Pulmonary artery endothelial cell (primary cell): ENCODE data around the gene SLC52A3. TPM values are rescaled to one million over a fixed set of nuclear protein-coding genes. Genes with fewer than 3 reads are reported as not detected.
"Not testable (repeated sequence)": the region's sequence is repeated elsewhere in the genome, so short reads cannot be mapped to it uniquely, and the experiment has no call there.

Experiments
- DNase-seq: peaks from one replicate; pipeline ENCODE4 v3.0.0-alpha.2; 2011; ENCODE audit warnings: low read depth, low spot score
- total RNA-seq: library from RNA; depleted of rRNA; stranded (reverse); fragments of >200 nt; gene quantifications from 2 replicates; pipeline ENCODE4 v1.2.3, GENCODE V29; 2014

SLC52A3 gene
- not detected in 2 replicates for total RNA-seq

DNA sequence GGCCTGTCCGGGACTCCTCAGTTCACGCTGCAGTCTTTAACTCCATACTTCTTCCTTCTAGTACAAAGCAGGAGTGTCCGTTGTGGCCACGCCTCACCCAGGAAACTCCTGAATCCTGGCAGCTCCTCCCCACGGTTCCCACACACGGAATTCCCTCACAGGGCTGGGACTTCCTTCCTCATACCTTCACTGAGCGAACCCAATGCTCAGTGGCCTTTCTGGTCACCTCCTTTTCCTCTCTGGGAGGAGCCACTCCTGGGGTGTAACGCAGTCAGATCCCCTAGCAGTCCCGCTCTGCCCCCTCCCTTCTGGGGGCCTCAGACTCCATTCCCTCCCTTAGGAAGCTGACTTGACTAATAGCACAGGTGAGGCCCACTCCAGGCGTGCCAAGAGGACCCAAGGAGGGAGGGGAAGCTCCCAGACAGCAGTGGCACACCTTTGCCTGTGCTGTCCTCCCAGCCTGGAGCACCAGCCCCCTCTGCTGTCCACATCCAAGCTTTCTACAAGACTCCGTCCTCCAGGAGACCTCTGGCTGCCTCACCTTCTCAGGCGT is at the start of gene SLC52A3:
Gene SLC52A3, minus strand, starts transcription at position 75 of the 553 bp plus-strand sequence. CDS start 2,726 bp downstream, outside the sequence.
- DNase-seq = no peak

DNA sequence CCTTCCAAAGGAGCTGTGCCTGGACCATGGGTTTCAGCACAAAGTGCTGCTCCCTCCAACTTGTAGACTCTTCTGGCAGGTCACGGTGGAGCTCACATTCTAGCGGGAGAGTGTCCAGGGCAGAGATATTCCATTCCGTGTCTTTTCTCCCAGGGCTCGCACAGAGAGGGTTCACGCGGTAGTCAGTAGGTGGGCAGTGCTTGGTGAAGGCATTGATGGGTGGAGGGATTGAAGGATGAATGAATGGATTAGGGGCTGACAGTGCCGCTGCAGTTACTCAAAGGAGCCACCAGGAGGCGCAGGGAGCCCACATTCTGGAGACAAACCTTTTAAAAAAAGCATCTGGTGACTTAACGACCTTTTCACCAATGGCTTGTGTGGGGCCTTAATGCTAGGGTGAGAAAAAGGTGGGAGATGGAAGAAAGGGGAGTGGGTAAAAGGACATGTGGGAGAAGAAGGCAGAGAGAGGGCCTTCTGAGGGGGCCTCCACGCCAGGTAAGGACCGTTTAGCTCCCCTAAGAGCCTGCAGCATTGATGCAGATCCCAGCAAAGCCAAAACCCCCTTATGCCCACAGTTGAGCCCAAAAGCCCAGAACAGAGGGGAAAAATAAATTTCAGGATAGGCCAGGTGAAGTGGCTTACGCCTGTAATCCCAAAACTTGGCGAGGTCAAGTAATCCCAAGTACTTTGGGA is 47.8 kb upstream of the SLC52A3 start:
- DNase-seq = no peak

DNA sequence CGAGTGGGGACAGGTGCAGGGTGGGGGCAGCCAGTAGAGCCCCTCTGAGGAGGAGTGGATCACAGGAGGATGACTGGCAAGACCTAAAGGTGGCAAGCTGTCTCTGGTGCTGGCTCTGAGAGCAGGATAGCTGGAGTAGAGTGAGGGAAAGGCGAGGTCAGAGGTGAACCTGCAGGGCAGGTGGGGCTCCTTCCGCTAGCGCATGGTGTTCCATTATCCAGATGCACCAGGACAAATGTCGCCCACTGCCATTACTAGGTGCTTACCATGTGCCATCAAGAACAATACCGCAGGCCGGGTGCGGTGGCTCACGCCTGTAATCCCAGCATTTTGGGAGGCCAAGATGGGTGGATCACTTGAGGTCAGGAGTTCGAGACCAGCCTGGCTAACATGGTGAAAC is 46.9 kb upstream of the SLC52A3 start:
- no peak for DNase-seq

DNA sequence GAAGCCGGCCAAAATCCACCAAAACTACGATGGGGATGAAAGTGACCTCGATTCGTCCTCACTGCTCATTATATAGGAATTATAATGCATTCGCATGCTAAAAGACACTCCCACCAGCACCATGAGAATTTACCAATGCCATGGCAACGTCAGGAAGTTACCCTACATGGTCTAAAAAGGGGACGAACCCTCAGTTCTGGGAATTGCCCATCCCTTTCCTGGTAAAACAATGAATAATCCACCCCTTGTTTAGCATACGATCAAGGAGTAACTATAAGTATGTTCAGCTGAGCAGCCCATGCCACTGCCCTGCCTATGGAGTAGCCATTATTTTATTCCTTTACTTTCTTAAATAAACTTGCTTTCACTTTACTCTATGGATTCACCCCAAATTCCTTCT is 45.1 kb upstream of the SLC52A3 start:
- no peak for DNase-seq

- DNase-seq = not testable (repeated sequence)
These were observed 44.1 kb upstream of the SLC52A3 start for GRCh38 chr20:812435-812814.

- not testable (repeated sequence) for DNase-seq
These were observed 43.6 kb upstream of the SLC52A3 start for GRCh38 chr20:811776-812434.

DNA sequence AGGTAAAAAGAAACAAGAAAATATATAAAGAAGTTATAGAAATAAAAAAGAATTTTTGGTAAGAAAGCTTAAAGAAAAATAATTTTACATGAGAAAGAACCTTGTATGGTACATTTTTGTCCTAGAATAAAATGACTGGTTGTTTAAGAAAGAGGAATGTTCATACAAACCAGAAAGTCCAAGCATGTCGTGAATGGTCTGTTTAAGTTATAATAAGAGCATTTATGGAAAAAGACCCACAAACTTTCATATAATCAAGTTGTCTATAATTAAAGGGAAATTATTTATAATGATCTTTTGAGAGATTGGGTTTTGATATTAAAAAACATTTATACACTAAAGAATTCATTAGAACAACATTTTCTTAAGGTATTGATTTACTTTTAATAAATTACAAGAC is 37.4 kb upstream of the SLC52A3 start:
- no peak for DNase-seq

GRCh38 chr20:801678-802077 is 33.4 kb upstream of the SLC52A3 start:
- no peak for DNase-seq

- not testable (repeated sequence) for DNase-seq
These were observed 31.7 kb upstream of the SLC52A3 start for GRCh38 chr20:800026-800425.

- not testable (repeated sequence) for DNase-seq
These were observed 30.4 kb upstream of the SLC52A3 start for GRCh38 chr20:798746-799145.

DNA sequence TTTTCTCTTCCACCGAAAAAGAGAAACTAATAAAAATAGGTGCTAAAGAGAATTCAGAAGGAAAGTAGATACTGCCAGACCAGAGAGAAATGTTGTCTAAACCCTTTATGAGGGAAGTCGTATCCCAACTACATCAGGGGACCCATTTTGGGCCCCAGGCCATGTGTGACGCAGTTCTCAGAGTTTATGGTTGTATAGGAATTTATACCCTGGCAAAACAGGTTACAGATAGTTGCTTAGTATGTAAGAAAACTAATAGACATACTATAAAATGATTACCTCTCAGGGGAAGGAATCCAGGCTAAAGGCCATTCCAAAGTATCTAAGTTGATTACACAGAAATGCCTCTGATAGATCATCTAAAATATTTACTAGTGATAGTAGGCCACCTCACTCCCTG is 28.6 kb upstream of the SLC52A3 start:
- DNase-seq = no peak

- DNase-seq = no peak
These were observed 23.9 kb upstream of the SLC52A3 start for GRCh38 chr20:792248-792647.

DNA sequence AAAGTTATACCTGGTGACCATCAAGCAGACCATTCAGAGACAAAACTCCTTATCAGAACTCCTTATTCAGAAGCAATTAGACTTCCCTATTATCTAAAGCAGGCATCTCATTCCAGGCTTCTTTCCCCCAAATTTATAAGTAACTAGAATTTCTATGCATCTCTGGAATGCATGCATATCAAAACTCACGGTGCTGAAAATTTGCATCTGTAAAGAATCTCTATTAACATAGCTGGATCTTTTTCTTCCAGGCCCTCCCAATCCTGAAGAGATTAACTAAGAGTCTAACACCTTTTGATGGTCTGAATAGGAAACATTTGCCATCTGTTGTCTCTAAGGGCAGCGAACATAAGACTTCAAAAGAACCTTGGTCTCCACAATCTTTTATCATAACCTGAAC is 22.8 kb upstream of the SLC52A3 start:
- DNase-seq = no peak

DNA sequence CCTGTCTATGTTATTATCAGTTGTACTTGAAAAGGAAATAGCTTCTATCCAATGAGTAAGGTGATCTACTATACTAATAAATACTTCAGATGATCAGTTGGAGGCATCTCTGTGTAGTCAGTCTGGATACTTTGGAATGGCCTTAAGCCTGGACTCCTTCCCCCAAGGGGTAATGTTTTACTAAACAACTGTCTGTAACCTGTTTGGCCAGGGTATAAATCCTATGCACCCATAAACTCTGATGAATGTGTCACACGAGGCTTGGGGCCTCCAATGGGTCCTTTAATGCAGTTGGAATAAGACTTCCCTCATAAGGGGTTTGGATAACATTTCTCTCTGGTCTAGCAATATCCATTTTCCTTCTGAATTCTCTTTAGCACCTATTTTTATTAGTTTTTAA is 19.5 kb upstream of the SLC52A3 start:
- DNase-seq = no peak

- no peak for DNase-seq
These were observed 11.5 kb upstream of the SLC52A3 start for GRCh38 chr20:779771-780170.

DNA sequence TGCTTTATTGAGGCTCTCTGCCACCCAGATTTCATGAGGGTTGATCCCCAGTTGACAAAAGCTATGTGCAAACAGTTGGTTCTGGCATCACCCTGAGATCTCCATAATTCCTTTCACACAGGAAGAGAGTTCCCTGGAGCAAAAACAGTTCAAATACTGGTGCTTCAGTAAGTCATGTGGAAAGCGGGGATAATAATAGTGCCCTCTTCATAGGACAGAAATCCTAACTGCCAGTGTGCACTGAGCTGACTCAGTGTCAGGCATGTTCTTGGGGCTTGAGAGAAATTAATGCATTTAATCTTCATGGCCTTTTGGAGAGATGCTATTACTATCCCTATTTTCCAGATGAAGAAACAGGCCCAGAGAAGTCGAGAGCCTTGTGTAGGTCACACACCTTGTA is 7.9 kb upstream of the SLC52A3 start:
- no peak for DNase-seq

- DNase-seq = no peak
These were observed 7.4 kb upstream of the SLC52A3 start for GRCh38 chr20:775679-776135.

DNA sequence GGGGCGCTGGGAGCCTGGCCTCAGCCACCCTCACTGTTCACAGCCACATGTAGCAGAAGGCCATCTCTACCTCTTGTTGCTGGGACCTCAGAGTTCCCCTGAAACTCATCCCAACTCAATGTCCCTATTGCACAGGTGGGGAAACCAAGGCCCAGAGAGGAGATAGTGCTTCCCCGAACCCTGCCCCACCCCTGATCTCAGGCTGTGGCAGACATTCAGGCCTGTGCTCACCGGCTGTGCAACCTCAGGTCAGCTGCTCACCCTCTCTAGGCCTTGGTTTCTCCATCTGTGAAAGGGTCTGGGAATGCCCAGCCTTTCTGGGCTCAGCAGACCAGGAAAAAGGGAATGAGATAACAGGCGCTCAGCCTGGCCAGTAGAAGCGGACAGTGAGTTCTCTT is 6.4 kb upstream of the SLC52A3 start:
- no peak for DNase-seq

DNA sequence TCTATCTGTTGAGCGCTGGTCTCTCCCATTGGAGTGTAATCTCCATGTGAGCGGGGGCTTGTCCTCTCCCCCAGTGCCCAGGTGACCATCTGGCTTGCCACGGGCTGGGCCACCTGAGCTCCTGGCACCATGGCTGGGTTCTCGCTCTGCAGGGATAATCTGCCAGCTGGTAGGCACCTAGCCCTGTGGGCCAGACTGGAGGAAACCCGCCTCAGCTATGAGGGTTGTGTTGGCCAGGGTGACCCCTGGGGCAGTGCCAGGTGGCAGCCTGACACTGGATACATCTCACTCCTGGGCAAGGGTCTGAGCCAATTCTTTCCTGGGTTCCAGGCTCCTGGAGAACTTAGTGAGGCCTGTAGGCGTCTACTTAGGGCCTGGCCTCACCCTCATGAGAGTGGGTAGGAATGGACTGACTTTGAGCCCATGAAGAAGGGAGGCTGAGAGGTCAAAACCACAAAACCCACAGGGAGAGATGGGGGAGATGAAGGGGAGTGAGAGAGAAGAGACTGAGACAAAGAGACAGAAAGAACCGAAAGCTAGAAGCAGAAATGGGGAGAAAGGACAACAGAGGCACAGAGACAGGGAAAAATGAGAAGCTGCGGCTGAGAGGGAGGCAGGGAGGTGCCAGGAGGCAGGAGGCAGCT is 5.8 kb upstream of the SLC52A3 start:
- DNase-seq = no peak

GRCh38 chr20:772806-773205 is 4.5 kb upstream of the SLC52A3 start:
- DNase-seq = no peak

- DNase-seq = no peak
These were observed 3.6 kb upstream of the SLC52A3 start for GRCh38 chr20:771741-772464.

- no peak for DNase-seq
These were observed 2.4 kb upstream of the SLC52A3 start for GRCh38 chr20:770691-771090.
